SK-N-SH (cell line): ENCODE results near the gene ANKRD37. TPM values are rescaled to one million over a fixed set of nuclear protein-coding genes. Genes with fewer than 3 reads are reported as not detected.

Experiments
- CTCF ChIA-PET: fragments of 300-600, 350-600 bp; formaldehyde crosslinking; extraction: SDS; loops from one replicate; lab custom pipeline; 2021; lab: Yijun Ruan, JAX
- POLR2A ChIA-PET: fragments of 350-600 bp; sonication (Branson Sonifier 250); formaldehyde crosslinking; extraction: SDS; loops from one replicate; lab custom pipeline; 2020; ENCODE audit warnings: antibody characterized with exemption, inconsistent platforms; lab: Yijun Ruan, JAX
- DNase-seq: peaks from one replicate; pipeline ENCODE4 v3.0.0; 2012
- H2AFZ ChIP-seq: fragments of 200-600 bp; sonication (generic); 2 replicates; pipeline ENCODE4 v1.8.1; 2016; ENCODE audit warnings: antibody characterized with exemption, mild to moderate bottlenecking, low read depth
- H3F3A ChIP-seq: fragments of 200-600 bp; sonication (generic); replicated peaks from 2 replicates; pipeline ENCODE3; 2016; ENCODE audit warnings: antibody characterized with exemption, mild to moderate bottlenecking; ENCODE audit not compliant: insufficient read depth
- H3K27ac ChIP-seq, 2 experiments: fragments of 200-500 bp in 1 of 2; fragments of 200-600 bp in 1 of 2; sonication (Bioruptor generic) in 1 of 2; sonication (generic), shearing (Covaris generic) in 1 of 2; 2 replicates each; pipeline versions ENCODE4 v1.5.1 to v1.6.1; 2014 to 2016; ENCODE audit warnings: low read depth in 2 of 2, inconsistent platforms in 1 of 2, low read length in 1 of 2, mild to moderate bottlenecking in 1 of 2, mixed read lengths in 1 of 2
- H3K27me3 ChIP-seq: fragments of 200-600 bp; sonication (generic), shearing (Covaris generic); 2 replicates; pipeline ENCODE4 v1.6.1; 2016; ENCODE audit warnings: mixed run types; ENCODE audit not compliant: insufficient read depth
- H3K36me3 ChIP-seq, 2 experiments: fragments of 200-500 bp in 1 of 2; fragments of 200-600 bp in 1 of 2; sonication (Bioruptor generic) in 1 of 2; sonication (generic) in 1 of 2; replicated peaks in 1 of 2; 2 replicates each; pipeline versions ENCODE3 to v1.5.1; 2014 to 2016; ENCODE audit warnings: low read length in 1 of 2, mild to moderate bottlenecking in 1 of 2; ENCODE audit not compliant: insufficient read depth in 2 of 2, control insufficient read depth in 1 of 2
- H3K4me1 ChIP-seq, 2 experiments: fragments of 200-500 bp in 1 of 2; fragments of 200-600 bp in 1 of 2; sonication (Bioruptor generic) in 1 of 2; sonication (generic), shearing (Covaris generic) in 1 of 2; 2 replicates each; pipeline versions ENCODE4 v1.5.1 to v1.6.1; 2014 to 2016; ENCODE audit warnings: low read depth in 1 of 2, low read length in 1 of 2, mixed run types in 1 of 2; ENCODE audit not compliant: insufficient read depth in 2 of 2, control insufficient read depth in 1 of 2
- H3K4me2 ChIP-seq: fragments of 200-600 bp; sonication (generic), shearing (Covaris generic); 2 replicates; pipeline ENCODE4 v1.6.1; 2017; ENCODE audit warnings: mixed run types
- H3K4me3 ChIP-seq, 2 experiments: fragments of 200-500 bp in 1 of 2; fragments of 200-600 bp in 1 of 2; sonication (Bioruptor generic) in 1 of 2; sonication (generic), shearing (Covaris generic) in 1 of 2; 2 replicates each; pipeline versions ENCODE4 v1.5.1 to v1.8.1; 2014 to 2016; ENCODE audit warnings: low read depth in 2 of 2, inconsistent platforms in 1 of 2, low read length in 1 of 2, mild to moderate bottlenecking in 1 of 2, mixed read lengths in 1 of 2, moderate library complexity in 1 of 2
- H3K79me2 ChIP-seq: fragments of 200-600 bp; sonication (generic); 2 replicates; pipeline ENCODE4 v1.8.1; 2017; ENCODE audit warnings: mild to moderate bottlenecking; ENCODE audit not compliant: insufficient read depth
- H3K9ac ChIP-seq: fragments of 200-600 bp; sonication (generic); 2 replicates; pipeline ENCODE4 v1.6.1; 2017; ENCODE audit warnings: mixed run types
- H3K9me2 ChIP-seq: fragments of 200-600 bp; sonication (generic); 2 replicates; pipeline ENCODE4 v1.6.1; 2017; ENCODE audit warnings: mixed run types
- H3K9me3 ChIP-seq: fragments of 200-600 bp; sonication (generic); 2 replicates; pipeline ENCODE4 v1.6.1; 2017; ENCODE audit warnings: mixed run types, mild to moderate bottlenecking, moderate library complexity
- H4K20me1 ChIP-seq: fragments of 200-600 bp; sonication (generic); 2 replicates; pipeline ENCODE4 v1.6.1; 2017; ENCODE audit warnings: mild to moderate bottlenecking, mixed run types; ENCODE audit not compliant: insufficient read depth
- CHD2 ChIP-seq: fragments of 150-350 bp; IDR thresholded peaks from 2 replicates; pipeline ENCODE4 v1.6.1; 2018; ENCODE audit warnings: low read length; ENCODE audit not compliant: partially characterized antibody
- EP300 ChIP-seq, 2 experiments: IDR thresholded peaks; 2 replicates each; pipeline versions ENCODE4 v1.4.0 to v1.6.1; 2012; ENCODE audit warnings: borderline replicate concordance in 1 of 2, low read depth in 1 of 2, low read length in 1 of 2
- FOSL2 ChIP-seq: IDR thresholded peaks from 2 replicates; pipeline ENCODE4 v1.4.0; 2012; ENCODE audit warnings: low read depth, mild to moderate bottlenecking, moderate library complexity, borderline replicate concordance
- FOXM1 ChIP-seq: IDR thresholded peaks from 2 replicates; pipeline ENCODE4 v1.4.0; 2012; ENCODE audit warnings: low read depth, mild to moderate bottlenecking
- GABPA ChIP-seq: IDR thresholded peaks from 2 replicates; pipeline ENCODE4 v1.4.0; 2012; ENCODE audit warnings: low read depth, mild to moderate bottlenecking
- GATA2 ChIP-seq: sonication (generic); formaldehyde crosslinking; IDR thresholded peaks from 2 replicates; pipeline ENCODE4 v1.5.0; 2020; ENCODE audit warnings: mild to moderate bottlenecking, missing genetic modification reagents
- MEF2A ChIP-seq: IDR thresholded peaks from 2 replicates; pipeline ENCODE4 v1.4.0; 2012; ENCODE audit warnings: low read depth, borderline replicate concordance
- MXI1 ChIP-seq: IDR thresholded peaks from 2 replicates; pipeline ENCODE4 v1.6.1; 2012; ENCODE audit warnings: mild to moderate bottlenecking, low read depth, low read length, improper control_type of control experiment
- POLR2AphosphoS5 ChIP-seq: IDR thresholded peaks from 2 replicates; pipeline ENCODE4 v1.6.1; 2012; ENCODE audit warnings: low read depth, low read length
- RFX5 ChIP-seq: IDR thresholded peaks from 2 replicates; pipeline ENCODE4 v1.6.1; 2012; ENCODE audit warnings: mild to moderate bottlenecking, improper control_type of control experiment, low read length
- SIN3A ChIP-seq: IDR thresholded peaks from 2 replicates; pipeline ENCODE4 v1.6.1; 2012; ENCODE audit warnings: low read depth, mild to moderate bottlenecking, low read length, moderate library complexity, borderline replicate concordance
- TAF1 ChIP-seq: IDR thresholded peaks from 2 replicates; pipeline ENCODE4 v1.6.1; 2012; ENCODE audit warnings: low read depth, mild to moderate bottlenecking, low read length, moderate library complexity, borderline replicate concordance
- TEAD4 ChIP-seq: IDR thresholded peaks from 2 replicates; pipeline ENCODE4 v1.4.0; 2012; ENCODE audit warnings: mild to moderate bottlenecking, borderline replicate concordance; ENCODE audit not compliant: insufficient read depth
- ZBTB33 ChIP-seq: IDR thresholded peaks from 2 replicates; pipeline ENCODE4 v1.4.0; 2012; ENCODE audit warnings: low read depth, borderline replicate concordance
- WGBS: methylation state at CpG from one replicate; pipeline ENCODE4 v1.1.6; 2017; ENCODE audit warnings: low lambda C conversion rate; 5-methylcytosine and 5-hydroxymethylcytosine counted together
- polyA plus RNA-seq, 3 experiments: library from polyadenylated mRNA; depleted of rRNA; stranded (reverse); fragments of >200 nt; gene quantifications; 2 replicates each; pipeline ENCODE4 v1.2.3, GENCODE V29; 2012
- TF ChIP-seq, protein P1 (sequence below): IDR thresholded peaks from 2 replicates; pipeline ENCODE4; 2012
- TF ChIP-seq, protein P2 (sequence below): IDR thresholded peaks from 2 replicates; pipeline ENCODE4 v1.4.0; 2012; ENCODE audit warnings: low read depth
- TF ChIP-seq, protein P3 (sequence below): IDR thresholded peaks from 2 replicates; pipeline ENCODE4 v1.4.0; 2012; ENCODE audit warnings: low read depth, borderline replicate concordance

The ANKRD37 gene
- polyA plus RNA-seq, 1 of the 3 experiments (the other 2 are of a cell fraction), result 10.1 TPM

- Histone ChIP-seq H3F3A (peaks cover 21% of the 10 kb centered on the region), H3K4me2 (no peak overlapping the region), H3K4me1 (no peaks in the 10 kb centered on the region), H3K9me3 (no peaks in the 10 kb centered on the region), H3K36me3 (peaks cover 50 to 51% of the 10 kb centered on the region in 2 experiments), H2AFZ (no peak overlapping the region), H3K79me2 (no peaks in the 10 kb centered on the region), H3K9me2 (no peaks in the 10 kb centered on the region), H3K27ac (no peak overlapping the region), H4K20me1 (no peaks in the 10 kb centered on the region), H3K4me3 (no peak overlapping the region), H3K27me3 (no peaks in the 10 kb centered on the region)
- 94% methylated on average over 6 of the region's 6 CpGs for WGBS
- POLR2A ChIA-PET, result interaction anchor here (1.2 to 1.7 kb wide), 3 partner anchors 9 to 10 kb away, joined by 3 to 6 read pairs (median 3); partner anchors contain the start of genes ANKRD37 and LRP2BP
- TF ChIP-seq GABPA, result no peak
- TF ChIP-seq MEF2A, result no peak
- no peak for TF ChIP-seq GATA2 (CRISPR knock-in tag)
- no peak for TF ChIP-seq POLR2AphosphoS5
- no peak for TF ChIP-seq ZBTB33
- no peak for TF ChIP-seq TEAD4
- TF ChIP-seq EP300 (IDR thresholded peaks at IDR 0.05; ENCODE audit: borderline replicate concordance in 1 of 2, low read depth in 1 of 2, low read length in 1 of 2), result no peak
- no peak for TF ChIP-seq CHD2
- TF ChIP-seq, protein P1, sequence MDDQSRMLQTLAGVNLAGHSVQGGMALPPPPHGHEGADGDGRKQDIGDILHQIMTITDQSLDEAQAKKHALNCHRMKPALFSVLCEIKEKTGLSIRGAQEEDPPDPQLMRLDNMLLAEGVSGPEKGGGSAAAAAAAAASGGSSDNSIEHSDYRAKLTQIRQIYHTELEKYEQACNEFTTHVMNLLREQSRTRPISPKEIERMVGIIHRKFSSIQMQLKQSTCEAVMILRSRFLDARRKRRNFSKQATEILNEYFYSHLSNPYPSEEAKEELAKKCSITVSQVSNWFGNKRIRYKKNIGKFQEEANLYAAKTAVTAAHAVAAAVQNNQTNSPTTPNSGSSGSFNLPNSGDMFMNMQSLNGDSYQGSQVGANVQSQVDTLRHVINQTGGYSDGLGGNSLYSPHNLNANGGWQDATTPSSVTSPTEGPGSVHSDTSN, result no peak
- no peak for TF ChIP-seq RFX5
- TF ChIP-seq, protein P2, sequence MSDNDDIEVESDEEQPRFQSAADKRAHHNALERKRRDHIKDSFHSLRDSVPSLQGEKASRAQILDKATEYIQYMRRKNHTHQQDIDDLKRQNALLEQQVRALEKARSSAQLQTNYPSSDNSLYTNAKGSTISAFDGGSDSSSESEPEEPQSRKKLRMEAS, result no peak
- no peak for TF ChIP-seq FOSL2
- TF ChIP-seq, all 33 proteins: peak for 0
- no peak overlapping the region for H3K9ac ChIP-seq
- no peak for DNase-seq
- CTCF ChIA-PET, result interaction anchor here (1.3 kb wide), 1 partner anchor 632 kb away, joined by 6 read pairs; no protein-coding TSS in a partner anchor
These were observed 8.8 kb downstream of the ANKRD37 start for GRCh38 chr4:185405296-185405999.

GRCh38 chr4:185408432-185408831 lies 11.8 kb downstream of the ANKRD37 start:
- ChIA-PET CTCF (no interaction called here), POLR2A (no interaction called here)
- Histone ChIP-seq H3K4me2 (no peak overlapping the region), H3K9ac (no peak overlapping the region), H3F3A (peaks cover 14% of the 10 kb centered on the region), H3K9me2 (no peaks in the 10 kb centered on the region), H2AFZ (no peak overlapping the region), H3K9me3 (no peaks in the 10 kb centered on the region), H3K4me1 (0 out of 4 replicates have a peak, but pooled peaks cover 0 to 8% of the 10 kb centered on the region in 2 experiments), H3K27ac (no peak overlapping the region), H3K4me3 (no peak overlapping the region), H3K27me3 (no peaks in the 10 kb centered on the region), H4K20me1 (no peaks in the 10 kb centered on the region), H3K36me3 (peaks cover 37 to 43% of the 10 kb centered on the region in 2 experiments), H3K79me2 (no peaks in the 10 kb centered on the region)
- DNase-seq, result no peak
- WGBS, result 95% methylated on average over 2 of the region's 2 CpGs
- TF ChIP-seq TAF1 (no peak), MEF2A (no peak), CHD2 (no peak), ZBTB33 (no peak), FOXM1 (no peak), SIN3A (no peak), MXI1 (no peak)
- TF ChIP-seq, protein P3, sequence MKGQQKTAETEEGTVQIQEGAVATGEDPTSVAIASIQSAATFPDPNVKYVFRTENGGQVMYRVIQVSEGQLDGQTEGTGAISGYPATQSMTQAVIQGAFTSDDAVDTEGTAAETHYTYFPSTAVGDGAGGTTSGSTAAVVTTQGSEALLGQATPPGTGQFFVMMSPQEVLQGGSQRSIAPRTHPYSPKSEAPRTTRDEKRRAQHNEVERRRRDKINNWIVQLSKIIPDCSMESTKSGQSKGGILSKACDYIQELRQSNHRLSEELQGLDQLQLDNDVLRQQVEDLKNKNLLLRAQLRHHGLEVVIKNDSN, result no peak
